Nephron progenitor cell (in vitro differentiated cells): ENCODE results near the gene DOCK11.

Experiments used
- DNase-seq: peaks from one replicate; pipeline ENCODE4 v3.0.0; 2021
- H3K27ac Mint-ChIP-seq: 2 replicates; pipeline ENCODE4 v1.8.0; 2021; ENCODE audit warnings: mild to moderate bottlenecking, moderate library complexity, mixed read lengths
- H3K27me3 Mint-ChIP-seq: 2 replicates; pipeline ENCODE4 v1.8.0; 2021; ENCODE audit warnings: mild to moderate bottlenecking, low read depth, mixed read lengths; ENCODE audit not compliant: poor library complexity
- H3K36me3 Mint-ChIP-seq: 2 replicates; pipeline ENCODE4 v1.8.0; 2021; ENCODE audit warnings: low read depth, mixed read lengths
- H3K4me1 Mint-ChIP-seq: 2 replicates; pipeline ENCODE4 v1.8.0; 2021; ENCODE audit warnings: mixed read lengths
- H3K4me3 Mint-ChIP-seq: 2 replicates; pipeline ENCODE4 v1.8.0; 2021; ENCODE audit warnings: mild to moderate bottlenecking, moderate library complexity, mixed read lengths
- H3K9me3 Mint-ChIP-seq: 2 replicates; pipeline ENCODE4 v1.8.0; 2021; ENCODE audit warnings: mild to moderate bottlenecking, moderate library complexity, mixed read lengths
- CTCF ChIP-seq: fragments of 200-600 bp; sonication (generic); IDR thresholded peaks from 2 replicates; pipeline ENCODE4 v1.5.0; 2021; ENCODE audit warnings: antibody characterized with exemption

The DOCK11 gene

DNA sequence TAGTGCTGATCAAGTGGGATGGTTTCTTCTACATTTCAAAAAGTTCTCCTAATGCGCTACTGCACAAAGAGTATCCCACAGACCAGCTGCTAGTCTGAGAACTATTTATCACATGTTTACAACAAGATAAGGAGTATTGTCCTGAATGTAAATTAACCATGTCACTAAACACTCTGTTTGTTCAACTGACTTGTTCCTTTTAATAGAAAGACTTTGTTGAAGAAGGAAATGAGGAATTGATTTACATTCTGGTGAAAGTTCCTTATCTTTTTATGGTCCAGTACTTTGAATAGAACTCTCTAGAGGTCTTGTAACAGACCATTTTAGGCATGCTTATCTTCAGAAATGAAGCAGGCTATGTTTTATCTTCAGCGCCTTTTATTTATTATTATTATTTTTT is 164.5 kb downstream of the DOCK11 start:
- Mint-ChIP-seq H3K9me3 (peaks cover 32% of the 10 kb centered on the region), H3K27ac (no peak overlapping the region), H3K27me3 (peaks cover 3% of the 10 kb centered on the region), H3K4me3 (no peak overlapping the region), H3K4me1 (no peaks in the 10 kb centered on the region), H3K36me3 (peaks cover 55% of the 10 kb centered on the region)
- DNase-seq: no peak
- no peak for TF ChIP-seq CTCF

DNA sequence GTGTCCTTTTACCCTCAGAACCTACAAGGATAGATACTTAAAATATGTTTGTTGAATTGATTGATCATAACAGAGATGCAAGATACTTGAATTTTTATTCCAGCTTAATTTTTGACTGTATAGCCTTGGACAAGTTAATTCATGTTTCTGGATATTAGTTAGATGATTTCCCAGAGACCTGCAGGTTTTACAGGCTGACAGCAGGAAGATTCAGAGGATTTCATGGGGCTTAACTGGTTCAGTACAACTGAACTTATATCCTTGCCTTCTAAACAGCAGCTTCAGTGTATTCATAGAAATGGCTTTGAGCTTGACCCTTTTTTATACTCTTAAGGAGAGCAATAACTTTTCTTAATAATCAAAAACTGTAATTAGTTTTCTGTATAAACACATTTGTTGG is 169.6 kb downstream of the DOCK11 start:
- Mint-ChIP-seq H3K27ac (no peak overlapping the region), H3K9me3 (peaks cover 26% of the 10 kb centered on the region), H3K27me3 (peaks cover 3% of the 10 kb centered on the region), H3K4me1 (no peaks in the 10 kb centered on the region), H3K4me3 (no peak overlapping the region), H3K36me3 (peaks cover 49% of the 10 kb centered on the region)
- no peak for DNase-seq
- no peak for TF ChIP-seq CTCF

DNA sequence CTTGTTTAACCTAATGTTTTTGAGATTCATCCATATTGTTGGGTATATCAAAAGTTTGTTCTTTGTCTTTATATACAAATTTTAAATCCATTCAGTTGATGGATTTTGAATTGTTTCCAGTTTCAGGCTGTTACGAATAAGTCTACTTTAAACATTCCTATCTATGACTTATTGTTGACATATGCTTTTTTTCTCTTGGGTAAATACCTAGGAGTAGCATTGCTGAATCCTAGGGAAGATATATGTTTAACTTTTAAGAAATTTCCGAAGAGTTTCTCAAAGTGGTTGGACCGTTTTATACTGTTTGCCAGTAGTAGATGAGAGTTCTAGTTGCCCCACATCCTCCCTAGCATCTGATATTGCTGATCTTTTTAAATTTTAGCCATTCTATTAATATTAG is 170.9 kb downstream of the DOCK11 start:
- H3K9me3 Mint-ChIP-seq: peaks cover 22% of the 10 kb centered on the region
- DNase-seq: no peak
- peaks cover 3% of the 10 kb centered on the region for H3K27me3 Mint-ChIP-seq
- peaks cover 45% of the 10 kb centered on the region for H3K36me3 Mint-ChIP-seq
- no peak for TF ChIP-seq CTCF
- no peaks in the 10 kb centered on the region for H3K4me1 Mint-ChIP-seq
- H3K27ac Mint-ChIP-seq: no peak overlapping the region
- H3K4me3 Mint-ChIP-seq: no peak overlapping the region

DNA sequence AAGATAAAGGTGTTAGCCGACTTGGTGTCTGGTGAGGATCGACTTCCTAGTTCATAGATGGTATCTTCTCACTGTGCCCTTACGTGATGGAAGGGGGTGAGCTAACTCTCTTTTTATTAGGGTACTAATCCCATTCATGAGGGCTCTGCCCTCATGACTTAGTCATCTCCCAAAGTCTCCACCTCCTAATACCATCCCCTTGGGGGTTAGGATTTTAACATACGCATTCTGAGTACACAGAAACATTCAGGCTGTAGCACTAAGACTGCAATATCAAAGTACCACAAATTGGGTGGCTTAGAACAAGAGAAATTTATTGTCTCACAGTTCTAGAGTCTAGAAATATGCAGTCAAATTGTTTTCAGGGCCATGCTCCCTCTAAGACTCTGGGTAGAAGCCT is 173.8 kb downstream of the DOCK11 start:
- Mint-ChIP-seq H3K4me1 (no peaks in the 10 kb centered on the region), H3K27ac (no peak overlapping the region)

DNA sequence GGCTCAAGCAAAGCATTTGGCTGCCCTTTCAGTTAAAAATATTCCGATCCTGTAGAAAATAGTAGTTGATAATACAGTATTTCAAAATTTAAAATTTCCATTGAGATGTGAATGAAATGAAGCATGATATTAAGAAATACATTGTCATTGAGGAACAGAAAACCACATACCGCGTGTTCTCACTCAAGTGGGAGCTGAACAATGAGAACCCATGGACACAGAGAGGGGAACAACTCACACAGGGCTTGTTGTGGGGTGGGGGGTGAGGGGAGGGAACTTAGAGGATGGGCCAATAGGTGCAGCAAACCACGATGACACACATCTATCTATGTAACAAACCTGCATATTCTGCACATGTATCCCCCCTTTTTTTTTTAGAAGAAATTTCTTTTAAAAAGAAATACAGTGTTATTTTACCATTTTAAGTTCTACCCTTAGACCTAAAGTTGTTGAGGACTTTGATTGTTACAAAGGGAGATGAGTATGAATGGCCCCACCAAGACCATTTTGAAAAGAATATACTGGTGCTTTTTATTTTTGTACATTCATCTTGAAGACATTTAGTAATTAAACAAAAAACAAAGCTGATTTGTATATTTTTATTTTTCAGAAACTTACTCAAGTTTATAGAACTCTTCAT is 179.8 kb downstream of the DOCK11 start:
- Mint-ChIP-seq H3K9me3 (peaks cover 22% of the 10 kb centered on the region), H3K4me1 (no peaks in the 10 kb centered on the region), H3K4me3 (no peak overlapping the region), H3K27me3 (no peaks in the 10 kb centered on the region), H3K27ac (no peak overlapping the region), H3K36me3 (peaks cover 28% of the 10 kb centered on the region)
- DNase-seq: no peak
- no peak for TF ChIP-seq CTCF

More for the DNA sequence above, 173.8 kb downstream of the DOCK11 start:
- peaks cover 39% of the 10 kb centered on the region for H3K36me3 Mint-ChIP-seq
- TF ChIP-seq CTCF: no peak
- DNase-seq: no peak
- H3K9me3 Mint-ChIP-seq: peaks cover 24% of the 10 kb centered on the region
- H3K4me3 Mint-ChIP-seq: no peak overlapping the region
- no peaks in the 10 kb centered on the region for H3K27me3 Mint-ChIP-seq

DNA sequence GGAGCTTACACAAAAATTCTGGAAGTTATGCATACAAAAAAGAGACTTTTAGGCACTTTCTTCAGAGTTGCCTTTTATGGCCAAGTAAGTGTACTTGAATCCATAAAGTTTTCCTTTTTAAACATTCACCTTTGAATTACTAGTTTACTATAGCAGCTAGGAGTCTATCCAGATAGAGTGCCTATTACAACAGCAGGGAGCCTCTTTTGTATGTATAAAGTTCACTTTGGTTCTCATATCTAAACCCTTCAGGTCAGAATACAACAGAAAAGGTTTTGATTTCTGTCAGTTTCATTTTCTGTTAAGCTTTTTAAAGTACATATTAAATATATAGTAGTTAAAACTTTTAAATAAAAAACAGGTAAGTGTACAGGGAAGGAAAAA is 180.3 kb downstream of the DOCK11 start:
- DNase-seq: no peak
- H3K4me3 Mint-ChIP-seq: no peak overlapping the region
- no peak for TF ChIP-seq CTCF
- H3K9me3 Mint-ChIP-seq: peaks cover 22% of the 10 kb centered on the region
- H3K27ac Mint-ChIP-seq: no peak overlapping the region
- peaks cover 25% of the 10 kb centered on the region for H3K36me3 Mint-ChIP-seq
- no peaks in the 10 kb centered on the region for H3K4me1 Mint-ChIP-seq
- H3K27me3 Mint-ChIP-seq: no peaks in the 10 kb centered on the region
